Measurements from ENCODE around the gene GATA5.

- TF ChIP-seq CTCF (IDR thresholded peaks at IDR 0.05), result no peak
- no peak for TF ChIP-seq POLR2A (IDR thresholded peaks at IDR 0.05)
Measured at GRCh38 chr20:62525014-62525413, 49.2 kb upstream of the GATA5 start.
